Gastroesophageal sphincter (tissue), 3 donors: Measurements from ENCODE around the gene SULT4A1.

Experiments
- CTCF ChIP-seq, 4 experiments: fragments of 200-600 bp in 2 of 4; fragments of 450-650 bp in 2 of 4; sonication (generic) in 1 of 4; IDR thresholded peaks; one replicate each; pipeline ENCODE4 v1.5.1; 2017 to 2019; ENCODE audit warnings: antibody characterized with exemption in 4 of 4, mild to moderate bottlenecking in 2 of 4, moderate library complexity in 2 of 4
- EP300 ChIP-seq: sonication (generic); formaldehyde crosslinking; IDR thresholded peaks from one replicate; pipeline ENCODE4 v1.6.1; 2017; ENCODE audit warnings: antibody characterized with exemption, mild to moderate bottlenecking
- POLR2A ChIP-seq, 2 donors: fragments of 450-650 bp; IDR thresholded peaks; one replicate each; pipeline ENCODE4 v1.6.1; 2017; ENCODE audit warnings: antibody characterized with exemption in 2 of 2, mild to moderate bottlenecking in 2 of 2, moderate library complexity in 1 of 2
- POLR2AphosphoS5 ChIP-seq: sonication (generic); formaldehyde crosslinking; IDR thresholded peaks from one replicate; pipeline ENCODE4 v1.6.1; 2017; ENCODE audit warnings: antibody characterized with exemption

- TF ChIP-seq CTCF (IDR thresholded peaks at IDR 0.05), result no peak
- no peak for TF ChIP-seq POLR2A (IDR thresholded peaks at IDR 0.05)
- no peak for TF ChIP-seq EP300
- TF ChIP-seq POLR2AphosphoS5, result no peak
Measured at GRCh38 chr22:43854786-43855271, 7.5 kb downstream of the SULT4A1 start.
